HG02571 (cell line): ENCODE data around the gene RPS28.

Experiments
- ATAC-seq: cut with Tn5 transposase; IDR thresholded peaks from one replicate; pipeline ENCODE4 v1.9.1; 2021; ENCODE audit warnings: mild to moderate bottlenecking, moderate library complexity; ENCODE audit not compliant: unreplicated experiment

RPS28 gene

GRCh38 chr19:8319807-8320520, 1.3 kb upstream of the RPS28 start:
- ATAC-seq = no peak

GRCh38 chr19:8320564-8321066, 681 bp upstream of the RPS28 start:
- ATAC-seq = no peak

- ATAC-seq = no peak
Measured at GRCh38 chr19:8321986-8322637, 816 bp downstream of the RPS28 start.

GRCh38 chr19:8322638-8322997, 1.3 kb downstream of the RPS28 start:
- no peak for ATAC-seq

GRCh38 chr19:8323781-8324185, 2.5 kb downstream of the RPS28 start:
- ATAC-seq = no peak

- no peak for ATAC-seq
Measured at GRCh38 chr19:8324186-8325050, 3.1 kb downstream of the RPS28 start.

- no peak for ATAC-seq
Measured at GRCh38 chr19:8325454-8325853, 4.2 kb downstream of the RPS28 start.

- ATAC-seq = no peak
Measured at GRCh38 chr19:8329996-8330395, 8.7 kb downstream of the RPS28 start.

- ATAC-seq = no peak
Measured at GRCh38 chr19:8331263-8331845, 10.1 kb downstream of the RPS28 start.

GRCh38 chr19:8332976-8333766, 11.9 kb downstream of the RPS28 start:
- ATAC-seq = no peak

GRCh38 chr19:8333767-8334457, 12.6 kb downstream of the RPS28 start:
- ATAC-seq = no peak

GRCh38 chr19:8334458-8335342, 13.4 kb downstream of the RPS28 start:
- ATAC-seq = no peak

GRCh38 chr19:8335343-8336071, 14.2 kb downstream of the RPS28 start:
- no peak for ATAC-seq

- ATAC-seq = no peak
Measured at GRCh38 chr19:8336072-8336569, 14.8 kb downstream of the RPS28 start.

GRCh38 chr19:8336660-8337059, 15.4 kb downstream of the RPS28 start:
- no peak for ATAC-seq

GRCh38 chr19:8337728-8338127, 16.4 kb downstream of the RPS28 start:
- no peak for ATAC-seq

- ATAC-seq = no peak
Measured at GRCh38 chr19:8338835-8339234, 17.5 kb downstream of the RPS28 start.
